ENCODE measurements around the gene PSMD12.

Gene PSMD12

DNA sequence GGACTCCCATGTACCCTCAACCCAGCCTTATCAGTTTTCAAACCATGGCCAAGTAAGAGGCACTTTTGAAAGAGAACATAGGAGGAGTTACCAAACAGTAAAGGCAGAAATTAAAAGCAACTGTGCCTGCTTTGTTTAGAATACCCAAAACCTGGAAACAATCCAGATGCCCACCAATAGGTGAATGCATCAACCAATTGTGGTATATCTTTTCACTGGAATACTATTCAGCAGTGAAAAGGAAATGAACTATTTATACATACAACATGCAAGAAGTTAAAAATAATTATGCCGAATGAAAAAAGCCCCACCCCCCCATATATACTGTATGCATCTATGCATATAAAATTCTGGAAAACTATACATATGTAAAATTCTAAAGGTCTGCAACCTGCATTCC is 47.8 kb upstream of the PSMD12 start:
- Histone ChIP-seq H3K9me2 (replicated peaks; ENCODE audit: control insufficient read depth, low read length) (no peaks in the 10 kb centered on the region), H3K4me2 (ENCODE audit: low read length) (no peak overlapping the region), H3K36me3 (ENCODE audit: control insufficient read depth, low read length) (no peaks in the 10 kb centered on the region), H3K27ac (ENCODE audit: low read depth, low read length) (no peak overlapping the region), H4K20me1 (ENCODE audit: control insufficient read depth, insufficient read depth, low read depth, low read length) (no peaks in the 10 kb centered on the region), H3F3A (ENCODE audit: control insufficient read depth, insufficient read depth) (no peaks in the 10 kb centered on the region), H3K27me3 (ENCODE audit: control insufficient read depth, low read length) (no peaks in the 10 kb centered on the region), H3K4me1 (ENCODE audit: control insufficient read depth, low read length) (no peaks in the 10 kb centered on the region), H3K4me3 (ENCODE audit: low read length) (no peak overlapping the region), H3K79me2 (ENCODE audit: control insufficient read depth, low read length) (no peaks in the 10 kb centered on the region), H3K9me3 (ENCODE audit: control insufficient read depth, insufficient read depth, low read length) (no peaks in the 10 kb centered on the region)
- TF ChIP-seq, protein P1, sequence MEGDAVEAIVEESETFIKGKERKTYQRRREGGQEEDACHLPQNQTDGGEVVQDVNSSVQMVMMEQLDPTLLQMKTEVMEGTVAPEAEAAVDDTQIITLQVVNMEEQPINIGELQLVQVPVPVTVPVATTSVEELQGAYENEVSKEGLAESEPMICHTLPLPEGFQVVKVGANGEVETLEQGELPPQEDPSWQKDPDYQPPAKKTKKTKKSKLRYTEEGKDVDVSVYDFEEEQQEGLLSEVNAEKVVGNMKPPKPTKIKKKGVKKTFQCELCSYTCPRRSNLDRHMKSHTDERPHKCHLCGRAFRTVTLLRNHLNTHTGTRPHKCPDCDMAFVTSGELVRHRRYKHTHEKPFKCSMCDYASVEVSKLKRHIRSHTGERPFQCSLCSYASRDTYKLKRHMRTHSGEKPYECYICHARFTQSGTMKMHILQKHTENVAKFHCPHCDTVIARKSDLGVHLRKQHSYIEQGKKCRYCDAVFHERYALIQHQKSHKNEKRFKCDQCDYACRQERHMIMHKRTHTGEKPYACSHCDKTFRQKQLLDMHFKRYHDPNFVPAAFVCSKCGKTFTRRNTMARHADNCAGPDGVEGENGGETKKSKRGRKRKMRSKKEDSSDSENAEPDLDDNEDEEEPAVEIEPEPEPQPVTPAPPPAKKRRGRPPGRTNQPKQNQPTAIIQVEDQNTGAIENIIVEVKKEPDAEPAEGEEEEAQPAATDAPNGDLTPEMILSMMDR (IDR thresholded peaks at IDR 0.05; ENCODE audit: low read depth, low read length, poor library complexity, severe bottlenecking), result no peak
- no peak for TF ChIP-seq EZH2phosphoT487 (IDR thresholded peaks at IDR 0.05; ENCODE audit: borderline replicate concordance, low read length)

DNA sequence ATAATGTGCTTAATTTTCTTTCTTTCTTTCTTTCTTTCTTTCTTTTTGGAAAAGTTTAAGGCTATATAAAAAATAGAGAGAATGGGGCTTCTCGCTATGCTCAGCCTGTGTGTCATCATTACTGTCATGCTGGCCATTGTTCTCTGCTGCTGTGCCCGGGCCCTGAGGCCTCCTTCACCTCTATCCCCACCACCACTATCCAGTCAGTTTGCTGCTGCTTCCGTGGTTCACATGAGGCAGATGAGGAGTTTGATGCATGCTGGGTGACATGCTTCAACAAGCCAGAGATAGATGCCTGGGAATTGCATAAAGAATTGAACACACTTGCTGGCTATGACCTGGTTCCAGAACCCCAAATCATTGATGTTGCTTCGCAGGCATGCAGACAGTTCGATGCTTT is 47.0 kb upstream of the PSMD12 start:
- no peaks in the 10 kb centered on the region for H3K27me3 ChIP-seq (ENCODE audit: control insufficient read depth, low read length)
- no peaks in the 10 kb centered on the region for H3K9me3 ChIP-seq (ENCODE audit: control insufficient read depth, insufficient read depth, low read length)
- H3K4me2 ChIP-seq (ENCODE audit: low read length), result no peak overlapping the region
- H3K36me3 ChIP-seq (ENCODE audit: control insufficient read depth, low read length), result no peaks in the 10 kb centered on the region
- no peaks in the 10 kb centered on the region for H3K79me2 ChIP-seq (ENCODE audit: control insufficient read depth, low read length)
- no peaks in the 10 kb centered on the region for H4K20me1 ChIP-seq (ENCODE audit: control insufficient read depth, insufficient read depth, low read depth, low read length)
- H3K9me2 ChIP-seq (replicated peaks; ENCODE audit: control insufficient read depth, low read length), result no peaks in the 10 kb centered on the region
- no peak overlapping the region for H3K4me3 ChIP-seq (ENCODE audit: low read length)
- no peak overlapping the region for H3K27ac ChIP-seq (ENCODE audit: low read depth, low read length)
- no peaks in the 10 kb centered on the region for H3F3A ChIP-seq (ENCODE audit: control insufficient read depth, insufficient read depth)
- TF ChIP-seq, protein P1 (IDR thresholded peaks at IDR 0.05; ENCODE audit: low read depth, low read length, poor library complexity, severe bottlenecking), result no peak
- TF ChIP-seq EZH2phosphoT487 (IDR thresholded peaks at IDR 0.05; ENCODE audit: borderline replicate concordance, low read length), result no peak
- 0 out of 2 replicates have a peak, but pooled peaks cover 2% of the 10 kb centered on the region for H3K4me1 ChIP-seq (ENCODE audit: control insufficient read depth, low read length)

DNA sequence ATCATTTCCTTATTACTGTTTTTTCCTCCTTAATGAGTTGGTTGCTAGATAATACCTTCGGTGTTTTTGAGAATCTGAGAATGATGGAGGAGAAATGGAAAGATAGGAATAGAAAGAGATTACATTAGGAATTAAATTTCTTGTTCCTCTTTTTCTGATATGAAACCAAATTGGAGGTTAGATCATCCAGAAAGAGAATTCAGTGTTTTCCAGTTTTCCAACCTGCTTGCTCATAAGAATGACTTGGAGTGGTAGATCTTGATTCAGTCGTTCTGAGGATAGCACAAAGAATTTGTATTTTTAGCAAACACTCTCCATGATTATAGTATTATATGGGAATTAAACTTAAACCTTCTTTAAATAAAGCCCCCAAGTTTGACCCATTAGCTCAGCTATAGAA is 46.6 kb upstream of the PSMD12 start:
- Histone ChIP-seq H3K79me2 (ENCODE audit: control insufficient read depth, low read length) (no peaks in the 10 kb centered on the region), H3K4me3 (ENCODE audit: low read length) (no peak overlapping the region), H3K27ac (ENCODE audit: low read depth, low read length) (no peak overlapping the region), H3K36me3 (ENCODE audit: control insufficient read depth, low read length) (no peaks in the 10 kb centered on the region), H3K4me1 (ENCODE audit: control insufficient read depth, low read length) (peaks cover 6% of the 10 kb centered on the region; the same call in 1 of the 2 replicates), H4K20me1 (ENCODE audit: control insufficient read depth, insufficient read depth, low read depth, low read length) (no peaks in the 10 kb centered on the region), H3K9me2 (replicated peaks; ENCODE audit: control insufficient read depth, low read length) (no peaks in the 10 kb centered on the region), H3K4me2 (ENCODE audit: low read length) (no peak overlapping the region), H3K9me3 (ENCODE audit: control insufficient read depth, insufficient read depth, low read length) (no peaks in the 10 kb centered on the region), H3K27me3 (ENCODE audit: control insufficient read depth, low read length) (no peaks in the 10 kb centered on the region), H3F3A (ENCODE audit: control insufficient read depth, insufficient read depth) (no peaks in the 10 kb centered on the region)
- TF ChIP-seq EZH2phosphoT487 (IDR thresholded peaks at IDR 0.05; ENCODE audit: borderline replicate concordance, low read length), result no peak
- TF ChIP-seq, protein P1 (IDR thresholded peaks at IDR 0.05; ENCODE audit: low read depth, low read length, poor library complexity, severe bottlenecking), result no peak
